WTC11 (cell line): ENCODE results near the gene ATG14. TPM values are rescaled to one million over a fixed set of nuclear protein-coding genes. Genes with fewer than 3 reads are reported as not detected.

Source experiments
- ATAC-seq: fragments of 200-7000 bp; cut with Tn5 transposase; 2 replicates; pipeline ENCODE4 v1.10.0; 2021; ENCODE audit warnings: mild to moderate bottlenecking, moderate library complexity
- CTCF ChIA-PET: fragments of 300-600 bp; sonication (Branson Sonifier 250); formaldehyde crosslinking; loops from one replicate; lab custom pipeline; 2021; ENCODE audit warnings: antibody characterized with exemption; lab: Charles Lee
- POLR2A ChIA-PET: fragments of 350-600 bp; sonication (Branson Sonifier 250); formaldehyde crosslinking; loops from one replicate; lab custom pipeline; 2021; ENCODE audit warnings: antibody characterized with exemption; lab: Charles Lee
- DNase-seq: peaks from one replicate; pipeline ENCODE4 v3.0.0; 2021; ENCODE audit warnings: low spot score
- H3K27ac Mint-ChIP-seq: 2 replicates; pipeline ENCODE4 v1.8.0; 2021; ENCODE audit warnings: mixed read lengths
- H3K27me3 Mint-ChIP-seq: 2 replicates; pipeline ENCODE4 v1.8.0; 2021; ENCODE audit warnings: low read depth, mild to moderate bottlenecking, moderate library complexity, mixed read lengths
- H3K36me3 Mint-ChIP-seq: 2 replicates; pipeline ENCODE4 v1.8.0; 2021; ENCODE audit warnings: mixed read lengths
- H3K4me1 Mint-ChIP-seq: 2 replicates; pipeline ENCODE4 v1.8.0; 2022; ENCODE audit warnings: mixed read lengths
- H3K4me3 Mint-ChIP-seq: 2 replicates; pipeline ENCODE4 v1.8.0; 2021; ENCODE audit warnings: mild to moderate bottlenecking, moderate library complexity, mixed read lengths
- H3K9me3 Mint-ChIP-seq: 2 replicates; pipeline ENCODE4 v1.8.0; 2021; ENCODE audit warnings: mixed read lengths
- ARID4B ChIP-seq: sonication (generic); formaldehyde crosslinking; IDR thresholded peaks from 2 replicates; pipeline ENCODE4 v1.8.0; 2023; ENCODE audit warnings: missing genetic modification reagents, mild to moderate bottlenecking, borderline replicate concordance
- ATF2 ChIP-seq: sonication (generic); formaldehyde crosslinking; IDR thresholded peaks from 2 replicates; pipeline ENCODE4 v1.8.1; 2022; ENCODE audit warnings: low read depth, missing genetic modification reagents, borderline replicate concordance
- CDX4 ChIP-seq: fragments of 250-450 bp; sonication (Bioruptor Pico); IDR thresholded peaks from 2 replicates; pipeline ENCODE4 v1.9.0; 2021; ENCODE audit warnings: moderate library complexity, mild to moderate bottlenecking, inconsistent platforms, borderline replicate concordance
- ELF4 ChIP-seq: sonication (generic); formaldehyde crosslinking; IDR thresholded peaks from 2 replicates; pipeline ENCODE4 v1.8.1; 2022; ENCODE audit warnings: low read depth, mild to moderate bottlenecking, moderate library complexity, missing genetic modification reagents
- EMX1 ChIP-seq: fragments of 250-450 bp; sonication (Bioruptor Pico); IDR thresholded peaks from 2 replicates; pipeline ENCODE4 v1.8.0; 2021; ENCODE audit warnings: mild to moderate bottlenecking
- ERG ChIP-seq: fragments of 250-450 bp; sonication (Bioruptor Pico); IDR thresholded peaks from 2 replicates; pipeline ENCODE4 v1.8.0; 2021; ENCODE audit warnings: mild to moderate bottlenecking
- HMGA2 ChIP-seq: fragments of 250-450 bp; sonication (Bioruptor Pico); IDR thresholded peaks from 2 replicates; pipeline ENCODE4 v1.4.0; 2021; ENCODE audit warnings: mild to moderate bottlenecking, moderate library complexity
- IRF1 ChIP-seq: sonication (generic); formaldehyde crosslinking; IDR thresholded peaks from 2 replicates; pipeline ENCODE4 v1.8.0; 2023; ENCODE audit warnings: missing genetic modification reagents
- MAX ChIP-seq: sonication (generic); formaldehyde crosslinking; IDR thresholded peaks from 2 replicates; pipeline ENCODE4 v1.8.0; 2022; ENCODE audit warnings: mild to moderate bottlenecking, missing genetic modification reagents
- MYBL2 ChIP-seq: sonication (generic); formaldehyde crosslinking; IDR thresholded peaks from 2 replicates; pipeline ENCODE4 v1.8.1; 2023; ENCODE audit warnings: mild to moderate bottlenecking, moderate library complexity, missing genetic modification reagents
- NR2C2 ChIP-seq: sonication (generic); formaldehyde crosslinking; IDR thresholded peaks from 2 replicates; pipeline ENCODE4 v1.8.0; 2022; ENCODE audit warnings: mild to moderate bottlenecking, missing genetic modification reagents
- OVOL2 ChIP-seq: fragments of 250-450 bp; sonication (Bioruptor Pico); IDR thresholded peaks from 2 replicates; pipeline ENCODE4 v1.9.0; 2021; ENCODE audit warnings: mild to moderate bottlenecking, borderline replicate concordance
- PRRX2 ChIP-seq: fragments of 250-450 bp; sonication (Bioruptor Pico); IDR thresholded peaks from 2 replicates; pipeline ENCODE4 v1.8.0; 2021; ENCODE audit warnings: mild to moderate bottlenecking
- SMAD3 ChIP-seq: sonication (generic); formaldehyde crosslinking; IDR thresholded peaks from 2 replicates; pipeline ENCODE4 v1.8.0; 2022; ENCODE audit warnings: missing genetic modification reagents, mild to moderate bottlenecking, borderline replicate concordance
- TEAD4 ChIP-seq: sonication (generic); formaldehyde crosslinking; IDR thresholded peaks from 2 replicates; pipeline ENCODE4 v1.8.0; 2022; ENCODE audit warnings: mild to moderate bottlenecking, missing genetic modification reagents
- ZNF121 ChIP-seq: sonication (generic); formaldehyde crosslinking; IDR thresholded peaks from 2 replicates; pipeline ENCODE4 v1.8.0; 2023; ENCODE audit warnings: missing genetic modification reagents
- ZNF281 ChIP-seq: sonication (generic); formaldehyde crosslinking; IDR thresholded peaks from 2 replicates; pipeline ENCODE4 v1.8.0; 2023; ENCODE audit warnings: mild to moderate bottlenecking, missing genetic modification reagents
- total RNA-seq: library from RNA; stranded (reverse); gene quantifications from 3 replicates; pipeline ENCODE4 v1.2.3, GENCODE V29; 2021

The ATG14 gene
- total RNA-seq, 1 experiment from 2014 or later, result 10.4 TPM

- DNase-seq (no peak), ATAC-seq (no peak)
- H3K27me3 Mint-ChIP-seq, result no peaks in the 10 kb centered on the region
- H3K4me1 Mint-ChIP-seq, result no peaks in the 10 kb centered on the region
- peaks cover 37% of the 10 kb centered on the region for H3K36me3 Mint-ChIP-seq
- ChIA-PET POLR2A (no interaction called here), CTCF (no interaction called here)
- no peaks in the 10 kb centered on the region for H3K9me3 Mint-ChIP-seq
- no peak overlapping the region for H3K4me3 Mint-ChIP-seq
- H3K27ac Mint-ChIP-seq, result no peak overlapping the region; the same call in 1 of the 2 replicates
- no peak for TF ChIP-seq MYBL2 (CRISPR knock-in tag)
- TF ChIP-seq TEAD4 (CRISPR knock-in tag), result no peak
- no peak for TF ChIP-seq CDX4
Observed at GRCh38 chr14:55372825-55373224, 38.8 kb downstream of the ATG14 start.

GRCh38 chr14:55372423-55372822 is 39.2 kb downstream of the ATG14 start:
- ATAC-seq, result no peak
- no peaks in the 10 kb centered on the region for H3K9me3 Mint-ChIP-seq
- DNase-seq, result no peak
- H3K27ac Mint-ChIP-seq, result no peak overlapping the region; the same call in 1 of the 2 replicates
- TF ChIP-seq MYBL2 (CRISPR knock-in tag), result no peak
- H3K27me3 Mint-ChIP-seq, result no peaks in the 10 kb centered on the region
- ChIA-PET CTCF (interaction anchor here (1.6 kb wide), 1 partner anchor 18 kb away, joined by 6 read pairs; no protein-coding TSS in a partner anchor), POLR2A (no interaction called here)
- peaks cover 40% of the 10 kb centered on the region for H3K36me3 Mint-ChIP-seq
- H3K4me1 Mint-ChIP-seq, result no peaks in the 10 kb centered on the region
- H3K4me3 Mint-ChIP-seq, result no peak overlapping the region

- Mint-ChIP-seq H3K27ac (no peak overlapping the region), H3K4me3 (no peak overlapping the region), H3K9me3 (no peaks in the 10 kb centered on the region), H3K27me3 (no peaks in the 10 kb centered on the region), H3K36me3 (peaks cover 28% of the 10 kb centered on the region), H3K4me1 (no peaks in the 10 kb centered on the region)
- DNase-seq (no peak), ATAC-seq (no peak)
- TF ChIP-seq ERG, result no peak
- no peak for TF ChIP-seq ELF4 (CRISPR knock-in tag)
- no peak for TF ChIP-seq SMAD3 (CRISPR knock-in tag)
- TF ChIP-seq ZNF281 (CRISPR knock-in tag), result no peak
- no peak for TF ChIP-seq NR2C2
- no peak for TF ChIP-seq ZNF121 (CRISPR knock-in tag)
- no peak for TF ChIP-seq HMGA2 (CRISPR knock-in tag)
- no peak for TF ChIP-seq MYBL2 (CRISPR knock-in tag)
- no peak for TF ChIP-seq PRRX2
- no peak for TF ChIP-seq ARID4B
- TF ChIP-seq ATF2 (CRISPR knock-in tag), result no peak
- no peak for TF ChIP-seq IRF1 (CRISPR knock-in tag)
- TF ChIP-seq EMX1 (CRISPR knock-in tag), result no peak
- TF ChIP-seq MAX, result no peak
- TF ChIP-seq OVOL2, result no peak
- ChIA-PET POLR2A (no interaction called here), CTCF (interaction anchor here (1.6 kb wide), 1 partner anchor 17 kb away, joined by 6 read pairs; no protein-coding TSS in a partner anchor)
Observed at GRCh38 chr14:55370883-55371455, 40.7 kb downstream of the ATG14 start.
